Keratinocyte (primary cell): Measurements from ENCODE around the gene R3HDM4. TPM values are rescaled to one million over a fixed set of nuclear protein-coding genes. Genes with fewer than 3 reads are reported as not detected.

Experiments
- DNase-seq: peaks from one replicate; pipeline ENCODE4 v3.0.0-alpha.2; 2011; ENCODE audit warnings: low read depth, missing footprints, low spot score
- FAIRE-seq: peaks from 2 replicates; lab custom pipeline; 2011; peaks lifted over from hg19 to GRCh38; lab: Jason Lieb, UNC
- H2AFZ ChIP-seq: 2 replicates; pipeline ENCODE4 v1.6.0; 2012; ENCODE audit warnings: low read length, control low read depth, inconsistent platforms; ENCODE audit not compliant: control insufficient read depth
- H3K27ac ChIP-seq: 2 replicates; pipeline ENCODE4 v1.5.1; 2011; ENCODE audit warnings: low read length; ENCODE audit not compliant: control insufficient read depth, insufficient read depth
- H3K27me3 ChIP-seq: 3 replicates; pipeline ENCODE4 v1.6.0; 2011; ENCODE audit warnings: low read length; ENCODE audit not compliant: control insufficient read depth, insufficient read depth; ENCODE audit errors: extremely low read depth
- H3K36me3 ChIP-seq, 2 experiments: 2 replicates in 1 of 2; 3 replicates in 1 of 2; pipeline ENCODE4 v1.5.1; 2011; ENCODE audit warnings: low read length in 2 of 2, mild to moderate bottlenecking in 1 of 2; ENCODE audit not compliant: control insufficient read depth in 2 of 2, insufficient read depth in 2 of 2; ENCODE audit errors: extremely low read depth in 1 of 2
- H3K4me1 ChIP-seq: 3 replicates; pipeline ENCODE4 v1.5.1; 2011; ENCODE audit warnings: low read length; ENCODE audit not compliant: control insufficient read depth, insufficient read depth; ENCODE audit errors: extremely low read depth
- H3K4me2 ChIP-seq: 3 replicates; pipeline ENCODE4 v1.6.0; 2011; ENCODE audit warnings: low read depth, low read length; ENCODE audit not compliant: control insufficient read depth, insufficient read depth; ENCODE audit errors: extremely low read depth
- H3K4me3 ChIP-seq, 3 experiments: fragments of 200-600 bp in 1 of 3; sonication (generic) in 1 of 3; 2 replicates in 2 of 3; 3 replicates in 1 of 3; pipeline ENCODE4 v1.5.1; 2011 to 2016; ENCODE audit warnings: low read length in 3 of 3, mild to moderate bottlenecking in 3 of 3, control low read depth in 2 of 3, inconsistent platforms in 1 of 3, low read depth in 1 of 3, mixed read lengths in 1 of 3, mixed run types in 1 of 3, moderate library complexity in 1 of 3; ENCODE audit not compliant: control insufficient read depth in 2 of 3, insufficient read depth in 2 of 3; ENCODE audit errors: extremely low read depth in 1 of 3
- H3K79me2 ChIP-seq: 2 replicates; pipeline ENCODE4 v1.6.0; 2012; ENCODE audit warnings: low read length; ENCODE audit not compliant: control insufficient read depth, insufficient read depth
- H3K9ac ChIP-seq: 3 replicates; pipeline ENCODE4 v1.6.0; 2011; ENCODE audit warnings: low read length; ENCODE audit not compliant: control insufficient read depth, insufficient read depth; ENCODE audit errors: extremely low read depth
- H3K9me1 ChIP-seq: 3 replicates; pipeline ENCODE4 v1.6.0; 2011; ENCODE audit warnings: low read length; ENCODE audit not compliant: control insufficient read depth, insufficient read depth; ENCODE audit errors: extremely low read depth
- H3K9me3 ChIP-seq: 2 replicates; pipeline ENCODE4 v1.5.1; 2012; ENCODE audit warnings: low read depth, low read length; ENCODE audit not compliant: control insufficient read depth
- H4K20me1 ChIP-seq: 3 replicates; pipeline ENCODE4 v1.6.0; 2011; ENCODE audit warnings: low read length; ENCODE audit not compliant: control insufficient read depth, insufficient read depth; ENCODE audit errors: extremely low read depth
- CTCF ChIP-seq, 3 experiments: IDR thresholded peaks in 1 of 3; conservative IDR thresholded peaks in 1 of 3; optimal IDR thresholded peaks in 1 of 3; 2 replicates in 2 of 3; 3 replicates in 1 of 3; pipeline versions ENCODE3 to v1.5.1; 2011; ENCODE audit warnings: low read length in 3 of 3, mild to moderate bottlenecking in 3 of 3, moderate library complexity in 2 of 3, control low read depth in 1 of 3, inconsistent platforms in 1 of 3; ENCODE audit not compliant: insufficient read depth in 2 of 3; ENCODE audit errors: extremely low read depth in 1 of 3
- EZH2 ChIP-seq: IDR thresholded peaks from one replicate; pipeline ENCODE4 v1.6.1; 2012; ENCODE audit warnings: inconsistent platforms, mild to moderate bottlenecking, low read length, moderate library complexity
- dilution Hi-C: fragments of 300-500 bp; cut with MboI; formaldehyde crosslinking; loops from one replicate; pipeline ENCODE4 v1.7.0; 2020; ENCODE audit warnings: low sequenced_read_pairs; ENCODE audit not compliant: extremely low pct_ligation_motif_present
- polyA plus RNA-seq, 5 experiments: library from polyadenylated mRNA; depleted of rRNA in 3 of 5; stranded (reverse) in 3 of 5; stranded (forward) in 1 of 5; unstranded in 1 of 5; fragments of >200 nt; gene quantifications; 1 replicate in 1 of 5; 2 replicates in 3 of 5; 3 replicates in 1 of 5; pipeline versions ENCODE4 v1.2.1 to v1.2.3, GENCODE V29; 2011 to 2012; ENCODE audit warnings: missing spikeins in 2 of 5, low read depth in 1 of 5, low replicate concordance in 1 of 5

Gene R3HDM4
- polyA plus RNA-seq, 1 donor (not counting 4 experiments of a cell fraction or from before 2014, with no cell fraction given), result 33.5 TPM

DNA sequence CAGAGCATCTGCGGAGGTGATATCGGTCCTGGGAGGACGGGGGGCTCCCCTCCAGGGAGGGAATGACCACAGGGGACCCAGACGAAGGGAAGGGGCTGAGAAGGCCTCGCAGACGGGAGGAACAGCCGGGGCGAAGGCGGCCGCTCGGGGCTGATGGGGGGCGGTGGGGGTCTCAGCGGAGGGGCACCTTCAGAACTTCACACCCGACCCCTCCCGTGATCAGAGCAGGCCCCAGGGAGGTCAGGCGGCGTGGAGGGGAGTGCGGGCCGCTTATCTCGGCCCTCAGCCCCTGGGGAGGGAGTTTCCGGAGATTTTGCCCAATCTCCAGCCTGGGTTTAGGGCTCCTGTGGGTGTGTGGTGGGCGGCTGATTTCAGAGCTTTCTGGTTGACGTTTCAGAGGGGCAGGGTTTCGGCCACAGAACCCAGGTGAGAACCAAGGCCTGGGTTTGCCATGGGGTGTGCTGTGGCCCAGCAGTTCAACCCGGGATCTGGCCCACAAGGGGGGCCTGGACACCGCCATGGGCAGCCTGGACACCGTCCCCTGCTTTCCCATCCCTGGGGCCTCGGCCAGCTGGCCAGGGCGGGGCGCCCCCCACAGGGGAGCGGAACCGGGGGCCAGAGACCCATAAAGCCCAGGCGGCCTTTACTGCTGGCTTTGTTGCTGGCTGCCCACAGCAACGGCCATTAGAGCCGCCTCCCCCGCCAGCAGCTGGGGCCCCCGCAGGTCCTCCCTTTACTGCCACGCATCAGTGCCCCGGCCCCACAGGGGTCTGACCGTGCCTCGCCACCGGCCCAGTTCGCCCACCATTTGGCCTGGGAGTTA, 41.9 kb upstream of the R3HDM4 start:
- no peak for FAIRE-seq
- no peaks in the 10 kb centered on the region for H3K79me2 ChIP-seq
- H3K4me1 ChIP-seq, result peaks cover 12% of the 10 kb centered on the region
- H3K4me3 ChIP-seq, result no peak overlapping the region
- no peak overlapping the region for H3K27ac ChIP-seq
- H4K20me1 ChIP-seq, result peaks cover 4% of the 10 kb centered on the region
- DNase-seq, result no peak
- no peak overlapping the region for H3K9ac ChIP-seq
- dilution Hi-C loops, result no loop called here
- H3K27me3 ChIP-seq, result no peaks in the 10 kb centered on the region
- no peaks in the 10 kb centered on the region for H3K9me1 ChIP-seq
- H3K9me3 ChIP-seq, result no peaks in the 10 kb centered on the region
- no peaks in the 10 kb centered on the region for H3K36me3 ChIP-seq
- no peak overlapping the region for H3K4me2 ChIP-seq
- TF ChIP-seq CTCF (optimal IDR thresholded peaks at IDR 0.05 in 1 of 3, IDR thresholded peaks at IDR 0.05 in 1 of 3, conservative IDR thresholded peaks at IDR 0.05 in 1 of 3; ENCODE audit: extremely low read depth in 1 of 3, insufficient read depth in 2 of 3, low read length in 3 of 3) (no peak), EZH2 (no peak)
- no peak overlapping the region for H2AFZ ChIP-seq

DNA sequence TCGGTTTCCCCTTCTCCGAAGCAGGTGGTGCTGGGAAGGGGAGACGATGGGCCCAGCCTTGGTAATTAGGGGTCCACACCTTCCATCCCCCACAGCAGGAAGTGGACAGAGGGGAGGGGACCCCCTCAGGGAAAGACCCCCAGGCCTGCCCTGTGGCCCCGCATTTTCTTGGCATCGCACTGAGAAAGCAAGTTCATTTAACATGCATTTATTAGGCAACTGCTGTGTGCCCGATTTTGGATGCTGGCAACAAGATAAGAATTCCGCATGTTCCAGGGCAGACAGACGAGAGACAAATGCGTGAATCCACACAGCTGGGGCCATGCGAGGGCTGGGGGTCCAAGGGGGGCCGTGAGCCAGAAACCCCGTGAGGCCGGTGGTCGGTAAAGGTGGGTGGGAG, 41.3 kb upstream of the R3HDM4 start:
- H4K20me1 ChIP-seq, result peaks cover 4% of the 10 kb centered on the region
- H3K9me1 ChIP-seq, result no peaks in the 10 kb centered on the region
- dilution Hi-C loops, result no loop called here
- no peak overlapping the region for H3K4me2 ChIP-seq
- H2AFZ ChIP-seq, result no peak overlapping the region
- no peak overlapping the region for H3K27ac ChIP-seq
- H3K36me3 ChIP-seq, result no peaks in the 10 kb centered on the region
- H3K9me3 ChIP-seq, result no peaks in the 10 kb centered on the region
- H3K4me3 ChIP-seq, result no peak overlapping the region
- peaks cover 11% of the 10 kb centered on the region for H3K4me1 ChIP-seq
- no peaks in the 10 kb centered on the region for H3K27me3 ChIP-seq
- FAIRE-seq (no peak), DNase-seq (no peak)
- no peaks in the 10 kb centered on the region for H3K79me2 ChIP-seq
- no peak for TF ChIP-seq CTCF (optimal IDR thresholded peaks at IDR 0.05 in 1 of 3, IDR thresholded peaks at IDR 0.05 in 1 of 3, conservative IDR thresholded peaks at IDR 0.05 in 1 of 3; ENCODE audit: extremely low read depth in 1 of 3, insufficient read depth in 2 of 3, low read length in 3 of 3)
- no peak for TF ChIP-seq EZH2
- H3K9ac ChIP-seq, result no peak overlapping the region
